GM12872 (cell line): ENCODE results near the gene SLC48A1.

ENCODE experiments used
- TF ChIP-seq, protein P1 (sequence below): IDR thresholded peaks from 3 replicates; pipeline ENCODE4 v1.5.1; 2011; ENCODE audit warnings: low read depth, mild to moderate bottlenecking, low read length, moderate library complexity; ENCODE audit not compliant: insufficient read depth

SLC48A1 gene

DNA sequence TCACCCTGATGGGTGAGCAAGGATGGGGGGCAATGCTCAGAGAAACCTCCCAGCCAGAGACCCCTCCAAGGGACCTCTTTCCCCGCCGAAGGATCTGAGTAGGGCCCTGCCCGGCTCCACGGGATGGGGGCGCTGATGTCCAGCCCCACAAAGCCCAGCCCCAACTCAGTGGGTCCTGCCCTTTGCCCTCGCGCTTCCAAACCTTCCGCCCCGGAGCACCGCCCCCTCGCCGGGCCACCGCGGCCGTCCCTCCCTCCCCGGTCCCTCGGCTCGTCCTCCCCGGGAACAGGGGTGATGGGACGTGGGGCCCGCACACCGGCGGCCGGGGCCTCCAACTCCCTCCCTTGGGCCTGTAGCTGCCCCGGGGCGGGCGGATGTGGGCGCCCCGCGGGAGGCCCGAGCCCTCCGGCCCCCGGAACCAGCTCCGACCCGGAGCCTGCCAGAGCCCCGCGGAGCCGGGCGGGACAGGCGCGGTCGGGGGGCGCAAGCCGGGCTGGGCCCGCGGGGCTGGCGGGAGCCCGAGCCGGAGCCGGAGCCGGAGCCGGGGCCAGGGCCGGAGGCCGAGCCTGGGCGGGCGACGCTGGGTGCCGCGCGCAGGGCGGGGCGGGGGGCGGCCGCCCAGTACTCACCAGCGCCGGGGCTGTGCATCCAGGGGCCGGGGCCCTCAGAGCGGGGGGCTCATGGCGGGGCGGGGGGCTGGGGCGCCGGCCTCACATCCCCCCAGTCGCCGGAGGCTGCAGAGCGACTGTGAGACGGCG lies 46.3 kb downstream of the SLC48A1 start:
- TF ChIP-seq, protein P1, sequence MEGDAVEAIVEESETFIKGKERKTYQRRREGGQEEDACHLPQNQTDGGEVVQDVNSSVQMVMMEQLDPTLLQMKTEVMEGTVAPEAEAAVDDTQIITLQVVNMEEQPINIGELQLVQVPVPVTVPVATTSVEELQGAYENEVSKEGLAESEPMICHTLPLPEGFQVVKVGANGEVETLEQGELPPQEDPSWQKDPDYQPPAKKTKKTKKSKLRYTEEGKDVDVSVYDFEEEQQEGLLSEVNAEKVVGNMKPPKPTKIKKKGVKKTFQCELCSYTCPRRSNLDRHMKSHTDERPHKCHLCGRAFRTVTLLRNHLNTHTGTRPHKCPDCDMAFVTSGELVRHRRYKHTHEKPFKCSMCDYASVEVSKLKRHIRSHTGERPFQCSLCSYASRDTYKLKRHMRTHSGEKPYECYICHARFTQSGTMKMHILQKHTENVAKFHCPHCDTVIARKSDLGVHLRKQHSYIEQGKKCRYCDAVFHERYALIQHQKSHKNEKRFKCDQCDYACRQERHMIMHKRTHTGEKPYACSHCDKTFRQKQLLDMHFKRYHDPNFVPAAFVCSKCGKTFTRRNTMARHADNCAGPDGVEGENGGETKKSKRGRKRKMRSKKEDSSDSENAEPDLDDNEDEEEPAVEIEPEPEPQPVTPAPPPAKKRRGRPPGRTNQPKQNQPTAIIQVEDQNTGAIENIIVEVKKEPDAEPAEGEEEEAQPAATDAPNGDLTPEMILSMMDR: peak; percentile 37; the same call in 2 of the 3 replicates

DNA sequence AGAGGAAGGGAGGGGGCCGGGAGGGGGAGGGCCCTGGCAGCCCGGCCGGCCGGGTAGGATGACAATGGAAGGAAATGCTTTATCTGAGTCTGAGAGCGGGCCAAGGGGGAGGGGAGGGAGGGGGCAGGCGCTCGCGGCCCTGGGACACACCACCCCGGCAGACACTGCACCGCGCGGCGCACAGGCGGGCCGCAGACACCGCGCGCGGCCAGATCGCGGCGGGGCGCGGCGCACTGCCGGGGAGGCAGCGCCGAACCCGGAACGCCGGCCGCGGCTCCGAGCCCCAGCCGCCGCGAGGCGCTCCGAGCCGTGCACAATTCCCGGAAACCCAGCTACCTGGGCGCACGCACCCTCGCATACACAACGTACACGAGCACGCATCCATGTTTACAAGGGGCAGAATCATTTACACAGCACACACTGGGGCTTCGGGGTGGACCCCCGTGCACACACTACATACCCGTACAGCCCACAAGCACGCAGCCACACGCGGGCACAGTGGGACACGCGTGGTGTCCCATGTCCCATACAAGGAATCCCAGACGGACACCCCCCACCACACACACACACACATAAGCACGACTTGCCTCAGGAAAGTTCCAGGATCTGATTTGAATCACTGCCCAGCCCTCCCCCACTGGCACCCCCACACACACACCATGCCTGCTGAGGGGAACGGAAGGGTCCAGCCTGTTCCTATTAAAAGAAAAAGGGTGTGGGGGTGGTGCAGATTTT lies 47.0 kb downstream of the SLC48A1 start, which contains the start of gene HDAC7:
TSS of gene HDAC7 (minus strand) at position 8 of the 735 bp plus-strand sequence. CDS start 118 bp downstream, outside the sequence.
- TF ChIP-seq, protein P1: no peak

DNA sequence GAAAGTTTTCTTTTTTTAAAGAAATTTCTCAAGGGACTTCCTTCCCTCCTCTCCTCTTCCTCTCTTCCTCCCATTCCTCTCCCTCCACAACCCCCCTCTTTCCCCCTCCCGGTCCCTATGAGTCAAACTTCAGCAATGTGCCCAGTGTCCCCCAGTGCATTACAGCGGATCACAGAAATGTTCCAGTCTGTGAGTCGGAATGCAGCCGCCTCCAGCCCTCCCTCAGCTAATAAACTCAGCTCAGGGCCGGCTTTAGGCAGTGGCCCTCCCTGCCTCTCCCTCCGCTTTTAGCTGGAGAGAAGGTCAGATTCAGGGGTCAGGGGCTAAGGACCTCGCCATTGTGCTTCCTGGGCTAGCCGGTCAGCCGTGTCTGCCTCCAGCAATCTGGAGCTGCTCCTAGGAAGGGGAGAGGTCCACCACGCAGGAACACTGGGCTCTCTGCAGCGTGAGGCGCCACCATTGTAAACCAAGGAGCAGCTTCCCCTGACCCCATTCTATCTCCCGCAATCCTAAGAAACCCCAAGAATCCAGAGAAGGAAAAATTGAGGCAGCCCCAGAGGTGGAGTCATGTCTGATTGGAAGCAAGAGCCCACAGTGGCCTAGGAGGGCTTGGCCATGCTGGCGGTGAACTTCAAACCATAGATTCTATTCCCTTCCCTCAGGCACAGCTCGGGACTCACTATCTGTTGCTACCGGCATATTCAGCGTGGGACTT lies 47.8 kb downstream of the SLC48A1 start:
- TF ChIP-seq, protein P1: no peak

DNA sequence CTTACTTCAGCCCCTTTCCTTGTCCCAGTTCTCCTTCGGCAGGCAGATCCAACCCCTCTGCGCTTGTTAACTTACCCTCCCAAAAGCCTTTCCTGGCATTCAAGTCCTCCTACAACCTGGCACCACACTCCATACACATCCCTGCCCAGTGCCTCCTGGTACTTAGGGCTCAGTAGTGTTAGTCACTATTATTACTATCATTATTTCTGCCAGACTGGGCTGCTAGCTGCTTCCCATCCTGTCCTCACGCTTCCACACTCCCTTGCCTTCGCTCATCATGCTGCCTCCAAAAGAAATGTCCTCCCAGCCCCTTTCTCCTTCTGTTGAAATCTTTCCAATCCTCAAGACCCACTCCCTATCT lies 48.3 kb downstream of the SLC48A1 start:
- TF ChIP-seq, protein P1: no peak

DNA sequence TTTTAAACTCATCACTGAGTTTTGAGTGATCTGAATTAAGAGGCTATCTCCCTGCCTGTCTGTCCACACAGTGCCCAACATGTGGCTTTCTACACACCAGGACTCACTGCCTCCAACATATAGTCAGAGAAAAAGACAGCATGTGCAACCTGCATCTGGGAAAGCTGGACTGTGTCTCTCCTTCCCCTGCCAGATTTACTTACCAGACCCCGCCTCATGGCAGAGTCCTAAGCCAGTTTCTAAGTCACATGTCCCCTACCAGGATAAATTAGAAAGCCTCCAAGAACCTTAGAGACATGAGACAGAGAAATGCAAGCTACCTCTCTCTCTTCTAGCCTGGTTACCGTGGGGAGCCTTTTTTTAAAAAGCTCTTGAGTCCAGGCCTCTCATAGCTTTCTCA lies 49.4 kb downstream of the SLC48A1 start:
- TF ChIP-seq, protein P1: no peak

DNA sequence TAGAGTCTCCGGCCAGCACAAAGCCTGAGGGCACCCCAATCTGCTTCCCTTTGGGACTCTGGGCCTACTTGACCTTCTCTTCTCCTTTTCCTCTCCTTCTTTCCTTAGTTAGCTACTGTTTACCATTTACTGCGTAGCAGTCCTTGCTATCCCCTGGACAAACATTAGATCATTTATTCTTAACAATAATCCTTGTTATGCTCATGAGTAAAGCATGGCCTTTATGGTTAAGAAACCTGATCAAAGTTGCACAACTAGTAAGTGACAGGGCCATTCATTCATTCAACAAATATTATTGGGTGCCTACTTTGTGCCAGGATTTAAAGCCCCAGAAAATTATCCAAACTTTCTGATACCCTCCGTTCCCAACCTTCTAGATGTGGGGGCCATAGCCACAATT lies 49.8 kb downstream of the SLC48A1 start:
- TF ChIP-seq, protein P1: no peak
